HL-60/S4 treated with phorbol 12-myristate 13-acetate at 8.2 ng/mL for 4 days and 3 days (cell line): Measurements from ENCODE around the gene PAPPA2.
"Not testable (repeated sequence)": the region's sequence is repeated elsewhere in the genome, so short reads cannot be mapped to it uniquely, and the experiment has no call there.

Experiments
- in situ Hi-C: fragments of 300-500 bp; cut with MboI; formaldehyde crosslinking; loops from 2 replicates; pipeline ENCODE4 v1.15.0; 2022; ENCODE audit warnings: low sequenced_read_pairs

Gene PAPPA2

GRCh38 chr1:176462674-176463378 lies at the start of gene PAPPA2:
TSS of gene PAPPA2 (plus strand) at chr1:176463175. CDS start at chr1:176556323, 93,148 bp downstream.
- in situ Hi-C loops = no loop called here

- in situ Hi-C loops = no loop called here
Measured at GRCh38 chr1:176416777-176417176, 46.2 kb upstream of the PAPPA2 start.

- in situ Hi-C loops = not testable (repeated sequence)
Measured at GRCh38 chr1:176419608-176420007, 43.4 kb upstream of the PAPPA2 start.

GRCh38 chr1:176434234-176434633 lies 28.7 kb upstream of the PAPPA2 start:
- in situ Hi-C loops = no loop called here

- in situ Hi-C loops = no loop called here
Measured at GRCh38 chr1:176436251-176436650, 26.7 kb upstream of the PAPPA2 start.

GRCh38 chr1:176440176-176440575 lies 22.8 kb upstream of the PAPPA2 start:
- in situ Hi-C loops = no loop called here

GRCh38 chr1:176444286-176444685 lies 18.7 kb upstream of the PAPPA2 start:
- in situ Hi-C loops = no loop called here

- in situ Hi-C loops = no loop called here
Measured at GRCh38 chr1:176445402-176445801, 17.6 kb upstream of the PAPPA2 start.

- in situ Hi-C loops = no loop called here
Measured at GRCh38 chr1:176448340-176448739, 14.6 kb upstream of the PAPPA2 start.

GRCh38 chr1:176450526-176450925 lies 12.4 kb upstream of the PAPPA2 start:
- in situ Hi-C loops = no loop called here

- in situ Hi-C loops = not testable (repeated sequence)
Measured at GRCh38 chr1:176451741-176452140, 11.2 kb upstream of the PAPPA2 start.

- in situ Hi-C loops = no loop called here
Measured at GRCh38 chr1:176456795-176457194, 6.2 kb upstream of the PAPPA2 start.

GRCh38 chr1:176460544-176461336 lies 2.2 kb upstream of the PAPPA2 start:
- in situ Hi-C loops = no loop called here

- in situ Hi-C loops = no loop called here
Measured at GRCh38 chr1:176461576-176461975, 1.4 kb upstream of the PAPPA2 start.

GRCh38 chr1:176466514-176466913 lies 3.5 kb downstream of the PAPPA2 start:
- in situ Hi-C loops = no loop called here

- in situ Hi-C loops = no loop called here
Measured at GRCh38 chr1:176469450-176470010, 6.6 kb downstream of the PAPPA2 start.

GRCh38 chr1:176471338-176472121 lies 8.6 kb downstream of the PAPPA2 start:
- in situ Hi-C loops = no loop called here

GRCh38 chr1:176479971-176480370 lies 17.0 kb downstream of the PAPPA2 start:
- in situ Hi-C loops = no loop called here

- in situ Hi-C loops = no loop called here
Measured at GRCh38 chr1:176480750-176481149, 17.8 kb downstream of the PAPPA2 start.

- in situ Hi-C loops = no loop called here
Measured at GRCh38 chr1:176485083-176485482, 22.1 kb downstream of the PAPPA2 start.

- in situ Hi-C loops = no loop called here
Measured at GRCh38 chr1:176494436-176494835, 31.5 kb downstream of the PAPPA2 start.
